Fibroblast of peridontal ligament (primary cell): Measurements from ENCODE around the gene IKZF2.

ENCODE experiments used
- DNase-seq: peaks from one replicate; pipeline ENCODE4 v3.0.0-alpha.2; 2010; ENCODE audit errors: extremely low read depth

IKZF2 gene

DNA sequence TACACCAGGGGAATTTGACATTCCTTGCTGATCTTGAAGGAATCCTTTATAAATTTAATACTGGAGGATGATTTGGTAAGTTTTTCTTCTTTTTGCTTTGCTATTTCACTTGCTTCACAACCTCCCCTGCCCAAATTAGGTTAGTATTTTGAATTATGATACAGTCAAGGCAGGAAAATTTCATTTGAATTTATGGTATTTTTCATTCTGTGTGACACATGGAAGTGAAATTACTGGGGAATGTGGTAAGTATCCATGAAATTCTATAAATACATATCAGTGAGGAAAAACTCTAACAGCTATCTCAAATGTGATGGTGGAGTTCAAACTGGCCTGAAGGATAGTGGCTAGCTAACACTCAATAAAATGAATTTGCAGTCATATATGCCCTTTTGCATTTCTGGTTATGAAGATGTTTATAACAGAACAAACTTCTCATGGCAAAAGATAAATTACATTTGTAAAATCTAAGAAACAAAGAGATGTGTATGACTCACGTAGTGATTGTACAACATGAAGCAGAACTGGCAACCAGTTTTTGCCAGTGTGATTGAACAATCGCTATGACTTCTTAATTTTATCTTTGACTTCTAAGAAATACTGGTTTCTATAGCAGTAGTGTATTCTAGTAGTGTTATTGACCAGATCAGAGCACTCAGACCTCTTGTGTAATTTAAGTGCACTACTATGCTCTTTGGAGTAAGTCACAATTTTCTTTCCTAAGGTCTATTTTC lies 152.6 kb downstream of the IKZF2 start:
- peak; percentile 67 for DNase-seq

- no peak for DNase-seq
These were observed 153.8 kb downstream of the IKZF2 start for GRCh38 chr2:212997526-212998020.

DNA sequence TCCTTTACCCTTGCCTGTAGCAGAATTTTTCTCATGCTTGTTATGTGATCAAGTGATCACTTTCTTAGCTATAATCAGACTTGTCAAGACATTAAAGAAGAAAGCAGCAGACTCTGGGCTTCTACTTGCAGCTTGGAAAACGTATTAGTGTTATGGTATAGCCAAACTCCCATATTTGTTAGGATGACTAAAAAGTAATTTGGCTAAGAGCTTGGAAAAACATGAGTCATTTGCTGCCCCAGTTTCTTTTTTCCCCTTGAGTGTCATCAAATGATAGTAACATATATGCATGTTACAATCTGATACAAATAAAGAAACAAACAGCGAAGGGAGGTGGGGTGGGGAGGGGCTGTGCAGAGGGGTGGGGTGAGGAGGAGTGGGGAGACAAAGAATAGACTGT lies 155.5 kb downstream of the IKZF2 start:
- peak; percentile 66 for DNase-seq

- DNase-seq: peak; percentile 38
These were observed 156.4 kb downstream of the IKZF2 start for GRCh38 chr2:212994976-212995375.

GRCh38 chr2:212991120-212991519 lies 160.3 kb downstream of the IKZF2 start:
- DNase-seq: no peak

- DNase-seq: peak; percentile 52
These were observed 160.7 kb downstream of the IKZF2 start for GRCh38 chr2:212990697-212991096.

DNA sequence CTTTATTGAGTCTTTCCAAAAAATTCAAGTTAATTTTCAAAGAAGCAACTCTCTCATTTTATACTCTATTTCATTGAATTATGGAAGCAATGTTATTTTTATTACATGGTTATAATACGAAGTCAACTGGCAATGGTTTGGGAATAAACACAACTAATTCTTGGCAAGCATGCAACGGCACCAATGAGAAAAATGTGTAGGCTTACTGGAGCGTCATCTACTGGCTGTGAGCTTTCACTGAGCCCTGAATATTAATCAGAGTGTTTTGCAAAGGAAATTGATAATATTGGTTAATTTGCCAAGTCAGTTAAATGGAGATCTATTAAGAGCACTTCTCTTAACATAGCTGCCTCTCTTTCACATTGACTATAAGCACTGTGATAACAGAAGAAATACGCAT lies 163.9 kb downstream of the IKZF2 start:
- peak; percentile 58 for DNase-seq

- no peak for DNase-seq
These were observed 167.3 kb downstream of the IKZF2 start for GRCh38 chr2:212984129-212984528.

DNA sequence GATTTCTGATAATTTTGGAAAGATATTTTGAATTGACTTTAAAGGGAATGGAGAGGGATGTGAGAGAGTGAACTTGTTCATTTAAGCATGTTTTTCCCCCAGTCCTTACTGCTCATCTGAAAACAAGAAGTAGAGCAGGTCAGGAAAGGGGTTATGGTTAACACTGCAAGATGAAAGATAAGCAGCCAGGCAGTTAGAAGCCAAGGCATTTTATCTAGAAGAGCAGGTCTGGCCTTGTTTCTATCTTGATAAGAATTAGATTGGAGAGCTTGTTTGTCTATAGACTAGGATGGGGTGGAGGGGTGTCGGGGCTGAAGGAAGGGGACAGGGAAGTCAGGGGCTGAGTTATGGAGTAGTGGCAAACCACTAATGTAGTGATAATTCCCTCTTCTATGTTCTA lies 171.6 kb downstream of the IKZF2 start:
- no peak for DNase-seq

- DNase-seq: no peak
These were observed 172.3 kb downstream of the IKZF2 start for GRCh38 chr2:212979046-212979612.

- DNase-seq: no peak
These were observed 174.3 kb downstream of the IKZF2 start for GRCh38 chr2:212977152-212977551.

- DNase-seq: no peak
These were observed 176.1 kb downstream of the IKZF2 start for GRCh38 chr2:212975333-212975732.

DNA sequence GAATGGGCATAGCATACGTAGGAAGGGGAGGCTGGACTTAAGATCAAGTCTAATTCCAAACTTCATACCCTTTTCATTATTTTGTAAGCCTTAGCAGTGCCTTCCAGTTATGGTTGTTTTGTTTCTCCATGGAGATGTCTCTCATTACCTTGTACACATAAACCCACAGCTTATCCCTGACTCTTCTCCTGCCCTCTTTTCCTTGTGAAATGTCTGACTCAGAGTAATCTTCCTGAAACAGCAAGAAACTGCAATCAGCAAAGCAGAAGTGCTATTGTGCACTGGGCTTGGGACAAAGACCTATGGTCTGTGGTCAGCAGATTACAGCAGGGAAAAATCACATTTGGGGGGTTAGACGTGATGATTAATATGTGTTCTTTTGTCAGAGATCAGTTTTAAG lies 176.7 kb downstream of the IKZF2 start:
- peak; percentile 92 for DNase-seq

DNA sequence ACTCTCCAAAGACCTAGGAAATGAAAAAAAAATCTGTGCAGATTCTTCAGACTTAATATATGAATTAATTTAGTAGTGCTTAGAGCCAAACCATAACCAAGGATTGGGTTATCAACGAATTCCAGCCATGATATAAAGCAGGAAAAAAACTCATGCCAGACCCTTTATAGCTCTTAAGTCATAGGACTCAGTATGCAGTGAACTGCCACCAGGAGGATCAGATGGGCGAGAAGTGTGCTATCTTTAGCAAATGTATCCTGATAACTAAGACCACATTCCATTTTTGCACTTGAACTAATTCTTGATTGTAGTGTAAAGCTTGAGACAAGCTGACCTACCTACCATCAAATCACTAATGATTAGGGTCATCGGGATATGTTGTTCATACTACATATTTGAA lies 178.1 kb downstream of the IKZF2 start:
- no peak for DNase-seq

- peak; percentile 81 for DNase-seq
These were observed 181.3 kb downstream of the IKZF2 start for GRCh38 chr2:212970132-212970531.

GRCh38 chr2:212968284-212969081 lies 182.9 kb downstream of the IKZF2 start:
- DNase-seq: no peak

GRCh38 chr2:212966884-212967283 lies 184.5 kb downstream of the IKZF2 start:
- DNase-seq: no peak

DNA sequence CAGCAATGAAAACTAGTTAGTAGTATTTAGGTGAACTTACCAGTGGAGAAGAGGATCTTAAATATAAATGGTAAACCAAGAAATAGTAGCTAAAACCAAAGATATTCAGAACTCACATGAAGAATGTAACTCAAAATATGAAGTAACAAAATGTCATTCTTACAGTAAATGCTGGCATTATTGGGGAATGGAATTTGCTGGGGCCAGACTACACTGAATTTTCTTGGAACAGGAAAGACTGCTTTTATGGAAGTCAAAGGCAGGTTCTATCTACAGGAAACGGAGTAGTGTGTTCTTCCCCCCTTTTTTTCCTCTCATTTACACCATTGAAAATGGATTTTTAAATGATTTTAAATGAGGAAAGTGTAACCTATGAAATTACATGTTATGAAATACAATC lies 188.7 kb downstream of the IKZF2 start:
- no peak for DNase-seq

GRCh38 chr2:212961255-212961654 lies 190.2 kb downstream of the IKZF2 start:
- DNase-seq: no peak

- DNase-seq: no peak
These were observed 191.1 kb downstream of the IKZF2 start for GRCh38 chr2:212960336-212960735.

DNA sequence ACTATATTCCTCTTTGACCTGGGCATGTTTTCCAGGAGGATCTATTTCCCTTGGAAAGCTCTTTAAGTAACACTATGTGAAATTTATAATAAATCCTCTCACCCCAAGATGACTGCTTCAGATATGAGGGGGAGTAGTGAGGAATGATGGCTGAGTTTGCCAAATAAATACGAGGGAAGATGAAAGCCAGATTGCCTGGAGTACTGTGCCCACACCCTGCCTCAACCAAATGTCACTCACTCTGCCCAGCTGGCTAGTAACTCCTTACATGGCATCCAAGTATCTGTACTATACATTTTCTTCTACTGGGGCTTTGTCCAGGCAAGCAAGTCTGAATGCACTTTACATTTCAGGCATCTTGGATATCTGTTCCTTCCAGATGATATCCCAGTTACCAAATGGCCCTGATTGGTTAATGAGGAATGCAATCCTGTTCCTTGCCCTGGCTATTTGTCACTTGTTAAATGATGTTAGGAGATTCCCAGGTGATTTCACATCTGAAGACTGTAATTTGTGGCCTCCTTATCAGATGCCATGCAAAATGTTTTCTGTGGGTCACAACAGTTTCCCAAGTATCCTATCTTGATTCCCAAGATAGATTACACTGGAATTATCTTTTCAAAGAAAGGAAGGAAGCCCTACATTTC lies 191.8 kb downstream of the IKZF2 start:
- no peak for DNase-seq

DNA sequence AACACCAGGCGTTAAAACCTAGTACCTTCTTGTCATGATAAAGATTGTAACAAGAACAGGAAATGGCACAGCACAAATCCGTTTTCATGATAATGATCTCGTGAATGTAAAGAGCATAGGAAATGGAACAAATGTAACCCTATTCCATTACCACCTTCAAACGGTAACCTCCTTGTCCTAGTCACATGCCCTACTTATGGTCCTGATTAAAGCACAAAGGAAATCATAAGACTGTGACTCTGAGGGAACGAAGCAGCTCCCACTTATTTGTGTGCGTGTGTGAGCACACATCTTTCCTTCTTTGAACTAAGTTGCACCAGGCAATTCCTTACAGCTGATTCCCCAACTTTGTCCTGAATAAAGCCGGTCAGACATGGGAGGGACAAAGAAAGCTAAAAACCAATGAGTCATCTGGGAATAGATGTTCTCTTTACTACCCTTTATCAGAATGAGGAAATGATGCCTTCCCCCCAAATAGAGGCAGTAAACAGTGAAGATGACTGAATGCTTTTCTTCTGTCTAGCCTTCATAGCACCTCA lies 192.6 kb downstream of the IKZF2 start:
- no peak for DNase-seq
